ENCODE results near the gene EML6.

EML6 gene

DNA sequence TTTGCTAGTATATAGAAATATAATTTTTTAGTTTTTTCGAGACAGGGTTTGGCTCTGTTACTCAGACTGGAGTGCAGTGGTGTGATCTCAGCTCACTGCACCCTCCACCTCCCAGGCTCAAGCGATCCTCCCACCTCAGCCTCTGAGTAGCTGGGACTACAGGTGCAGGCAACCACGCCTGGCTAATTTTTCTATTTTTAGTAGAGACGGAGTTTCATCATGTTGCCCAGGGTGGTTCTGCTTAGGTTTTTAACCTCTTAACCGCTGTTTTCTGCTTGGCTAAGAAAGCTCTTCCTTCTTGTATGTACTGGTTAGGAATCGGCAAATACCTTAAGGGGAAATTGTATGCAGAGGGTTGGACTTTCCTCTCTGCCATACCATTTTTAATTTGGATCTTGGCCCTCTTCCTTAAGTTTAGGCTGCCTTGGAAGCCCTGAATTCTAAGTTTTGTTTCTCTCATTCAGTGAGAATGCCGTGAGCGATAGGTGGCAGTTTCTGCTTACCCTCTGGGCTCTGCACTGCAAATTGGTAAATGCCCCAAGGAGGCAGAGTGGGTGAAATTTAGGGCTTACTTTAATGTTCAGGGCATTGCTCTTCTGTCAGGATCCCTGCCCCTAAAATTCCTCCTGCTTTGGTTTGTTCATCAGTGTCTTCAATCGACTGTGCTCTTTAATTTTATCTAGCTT, 32.3 kb downstream of the EML6 start:
- no peak for DNase-seq (ENCODE audit: low read depth in 2 of 2)

DNA sequence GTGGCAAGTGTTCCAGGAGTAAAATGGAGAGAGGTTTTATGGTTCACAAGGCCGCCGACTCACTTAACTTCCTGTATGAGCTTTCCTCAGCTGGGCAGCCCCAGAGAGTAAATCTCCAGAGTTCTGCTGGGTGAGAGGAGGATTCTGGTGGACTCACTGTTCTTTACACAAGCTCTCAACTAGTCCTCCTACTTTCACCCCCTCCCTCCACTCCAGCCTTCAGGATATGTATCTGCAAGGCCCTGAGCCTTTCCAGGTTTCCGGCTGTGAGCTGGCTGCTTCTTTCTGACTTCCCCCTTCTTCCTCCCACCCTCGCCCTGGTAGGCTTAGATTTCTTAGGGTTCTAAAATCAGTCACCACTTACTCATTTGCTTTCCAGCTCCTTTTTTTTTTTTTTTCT, 34.0 kb downstream of the EML6 start:
- DNase-seq (ENCODE audit: low read depth in 2 of 2), result no peak

DNA sequence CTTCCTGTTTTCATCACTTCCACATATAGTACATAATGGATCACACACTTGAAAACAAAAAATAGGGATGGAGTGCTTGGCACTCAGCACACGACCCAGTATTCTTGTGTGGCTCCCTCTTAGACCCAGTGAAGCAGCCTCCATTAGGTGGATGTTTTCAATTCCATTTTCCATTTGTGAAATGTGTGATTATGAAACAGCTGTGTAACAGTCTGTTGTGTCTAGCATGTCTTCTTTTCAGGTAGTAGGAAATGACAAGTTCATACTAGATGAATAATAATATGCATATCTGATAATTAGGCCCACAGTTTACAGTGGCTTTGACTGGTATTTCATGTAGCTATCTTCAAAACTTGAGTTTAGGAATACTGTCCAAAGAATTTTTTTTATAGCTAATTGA, 35.5 kb downstream of the EML6 start:
- no peak for DNase-seq (ENCODE audit: low read depth in 2 of 2)

DNA sequence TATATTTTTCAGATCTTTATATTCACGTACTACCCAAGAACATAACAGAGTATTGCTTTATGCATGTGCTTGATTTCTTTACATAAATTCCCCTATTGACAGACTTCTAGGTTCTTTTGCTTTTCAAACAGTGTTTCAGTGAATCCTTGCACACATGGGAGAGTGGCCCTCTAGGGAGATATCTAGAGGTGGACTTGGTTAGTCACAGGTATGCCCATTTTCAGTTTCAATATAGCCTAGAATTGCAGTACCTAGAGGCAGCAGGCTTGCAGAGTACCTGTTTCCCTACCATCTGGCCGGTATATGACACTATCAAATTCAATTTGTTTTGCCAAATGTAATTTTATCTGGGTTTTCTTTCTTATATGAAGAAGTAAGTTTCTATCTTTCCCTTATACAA, 36.8 kb downstream of the EML6 start:
- DNase-seq (ENCODE audit: low read depth in 2 of 2), result no peak

DNA sequence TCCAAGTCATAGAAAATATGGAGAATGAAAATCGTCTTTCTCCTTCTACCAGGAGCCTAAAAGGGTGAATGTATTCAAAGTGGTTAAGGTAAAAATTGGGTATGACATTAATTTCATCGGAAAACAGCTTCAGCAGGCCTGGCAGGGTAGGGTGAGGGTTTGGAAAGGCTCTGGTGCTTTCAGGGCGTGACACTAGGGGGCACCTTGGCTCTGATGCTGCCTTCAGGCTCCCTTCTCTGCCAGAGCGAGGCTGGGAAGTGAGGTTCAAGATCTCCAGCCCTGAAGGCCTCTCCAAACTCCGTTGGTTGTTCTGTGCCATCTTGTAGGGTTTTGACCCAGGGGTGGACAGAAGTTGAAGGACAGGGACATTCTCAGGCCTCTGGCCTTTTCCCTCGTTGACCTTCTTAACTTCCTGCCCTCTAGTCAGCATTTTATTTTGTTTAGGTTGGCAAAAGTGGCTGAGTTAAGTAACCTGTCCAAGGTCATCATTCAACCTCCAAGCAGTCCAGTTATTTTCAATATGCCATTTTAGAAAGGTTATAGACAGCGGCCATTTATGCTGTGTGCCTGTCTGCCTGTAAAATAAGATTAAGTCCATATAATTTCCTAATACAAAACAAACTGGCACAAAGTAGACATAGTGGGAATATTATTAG, 40.3 kb downstream of the EML6 start:
- no peak for DNase-seq (ENCODE audit: low read depth in 2 of 2)

DNA sequence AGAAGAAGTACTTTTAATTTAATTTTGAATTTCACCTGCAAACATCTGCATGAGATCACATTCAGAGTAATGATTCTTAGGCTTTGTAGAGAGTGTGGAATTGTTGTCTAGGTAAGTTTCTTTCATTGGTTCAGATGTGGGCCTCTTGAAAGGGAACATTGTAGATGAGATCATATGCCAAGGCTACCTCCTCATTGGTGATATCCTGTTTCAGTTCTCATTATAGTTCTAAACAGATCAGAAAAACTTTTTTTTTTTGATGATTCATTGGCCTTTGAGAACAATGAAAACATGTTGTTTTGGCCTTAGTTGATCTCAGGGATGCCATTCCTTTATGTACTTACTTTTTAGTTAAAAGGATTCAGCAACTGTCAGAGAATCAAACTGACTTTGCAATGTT, 44.5 kb downstream of the EML6 start:
- no peak for DNase-seq (ENCODE audit: low read depth in 2 of 2)

DNA sequence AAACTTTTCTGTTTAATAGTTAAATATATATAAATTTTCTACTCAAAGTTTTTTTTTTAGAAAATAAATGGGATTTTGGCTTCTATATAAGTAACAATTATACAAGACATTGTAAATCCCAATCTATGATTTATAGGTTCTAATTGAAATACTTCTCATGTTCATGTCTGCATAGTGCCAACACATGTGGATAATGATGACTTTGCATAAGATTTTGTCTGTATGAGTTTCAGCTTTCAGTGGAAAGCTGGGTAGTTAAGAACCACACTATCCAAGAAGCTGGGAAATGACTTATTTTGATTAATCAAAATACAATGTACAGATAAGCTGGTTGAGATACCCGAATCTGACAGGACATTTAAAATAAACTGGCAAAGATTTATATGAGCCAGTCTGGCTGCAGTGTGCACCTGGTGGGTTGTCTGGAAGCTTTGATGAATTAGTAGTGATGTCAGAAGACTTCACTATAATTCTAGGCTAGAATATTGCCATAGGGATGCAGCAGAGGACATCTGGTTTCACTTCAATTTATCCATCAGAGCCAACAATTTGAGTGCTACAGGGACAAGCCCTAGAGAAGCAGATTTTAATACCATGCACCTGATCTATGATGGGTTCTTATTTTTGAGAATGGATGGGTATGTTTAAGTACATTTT, 45.4 kb downstream of the EML6 start:
- DNase-seq (ENCODE audit: low read depth in 2 of 2), result no peak

DNA sequence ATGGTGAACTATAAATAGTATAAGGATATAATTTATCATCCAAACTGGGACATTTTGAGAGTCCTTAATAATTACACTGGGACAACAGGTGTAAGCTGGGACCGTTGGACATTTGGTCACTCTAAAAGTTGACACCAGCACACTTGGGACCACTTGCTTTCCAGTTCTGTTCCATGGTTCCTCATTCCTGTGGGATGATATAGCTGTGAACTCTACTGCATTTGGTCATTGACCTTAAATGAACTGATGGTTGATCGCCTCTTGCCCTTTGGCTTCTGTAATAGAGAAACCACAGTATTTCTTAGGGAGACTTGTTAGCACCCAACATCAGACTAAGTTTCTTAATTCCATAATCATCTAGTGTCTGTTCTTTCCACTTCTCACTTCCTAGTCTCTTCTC, 46.7 kb downstream of the EML6 start:
- DNase-seq (ENCODE audit: low read depth in 2 of 2), result no peak

DNA sequence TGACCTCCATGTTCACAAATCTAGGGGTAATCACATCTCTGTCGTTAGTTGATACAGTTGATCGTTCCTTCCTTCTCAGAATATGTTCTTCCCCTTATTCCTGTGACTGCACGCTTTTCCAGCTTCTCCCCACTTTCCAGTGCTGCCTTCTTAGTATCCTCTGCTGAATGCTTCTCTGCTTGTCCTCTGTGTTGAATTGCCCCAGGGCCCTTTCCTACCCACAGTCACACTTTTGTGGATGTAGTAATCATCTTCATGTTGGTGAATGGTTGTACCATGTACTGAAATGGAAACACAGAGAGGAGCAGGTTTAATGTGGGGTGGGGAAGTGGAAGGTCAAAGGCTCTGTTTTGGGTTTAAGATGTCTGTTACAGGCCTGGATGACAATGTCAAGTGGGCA, 47.2 kb downstream of the EML6 start:
- DNase-seq (ENCODE audit: low read depth in 2 of 2), result no peak

DNA sequence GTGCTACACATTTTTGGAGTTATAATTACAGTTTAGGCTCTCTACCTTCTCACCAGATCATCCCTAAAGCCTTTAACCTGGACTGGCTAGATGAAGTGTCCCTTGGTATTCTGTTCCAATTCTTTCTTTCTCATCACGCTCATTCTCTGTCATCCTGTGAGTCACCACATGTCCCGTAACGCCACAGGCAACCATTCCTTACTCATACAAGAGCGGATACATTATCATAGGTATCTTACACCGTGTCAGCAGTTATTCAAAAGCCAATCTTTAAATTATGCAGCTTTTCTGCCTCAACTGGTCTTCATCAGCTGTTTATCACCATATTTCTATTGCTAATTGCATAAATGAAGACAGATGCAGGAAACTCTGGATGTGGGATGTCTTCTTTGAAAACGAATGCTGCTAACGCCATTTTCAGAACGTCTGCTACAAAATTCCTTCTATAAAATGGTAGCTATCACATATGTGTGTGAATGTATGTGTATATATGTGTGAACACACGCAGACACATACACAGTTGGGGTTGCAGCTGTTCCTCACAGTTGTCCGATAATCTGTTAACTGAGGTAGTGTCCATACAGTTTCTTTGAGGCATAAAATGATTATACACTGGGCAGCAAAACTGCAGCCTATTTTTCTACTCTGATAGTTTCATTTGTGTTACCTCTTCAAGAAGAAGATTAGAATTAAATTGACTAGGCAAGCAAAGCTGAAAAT, 47.9 kb downstream of the EML6 start:
- no peak for DNase-seq (ENCODE audit: low read depth in 2 of 2)

DNA sequence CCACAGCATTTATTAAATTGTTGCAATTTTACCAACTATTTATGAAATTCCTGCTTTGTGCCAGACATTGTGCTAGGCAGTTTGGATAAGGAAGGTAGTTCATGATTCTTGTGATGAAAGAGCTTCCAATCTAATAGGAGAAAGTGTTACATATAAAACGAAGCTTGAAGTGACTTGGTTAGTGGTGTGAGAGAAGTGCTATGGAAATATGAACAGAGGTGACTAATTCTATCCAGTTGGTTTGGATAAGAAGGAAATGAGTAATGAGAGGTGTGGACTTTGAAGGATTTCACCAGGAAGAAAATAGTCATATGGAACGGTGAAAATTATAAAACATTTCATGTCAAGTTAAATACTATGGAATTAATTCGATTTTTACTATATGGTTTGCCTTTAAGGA, 48.6 kb downstream of the EML6 start:
- DNase-seq (ENCODE audit: low read depth in 2 of 2), result no peak

DNA sequence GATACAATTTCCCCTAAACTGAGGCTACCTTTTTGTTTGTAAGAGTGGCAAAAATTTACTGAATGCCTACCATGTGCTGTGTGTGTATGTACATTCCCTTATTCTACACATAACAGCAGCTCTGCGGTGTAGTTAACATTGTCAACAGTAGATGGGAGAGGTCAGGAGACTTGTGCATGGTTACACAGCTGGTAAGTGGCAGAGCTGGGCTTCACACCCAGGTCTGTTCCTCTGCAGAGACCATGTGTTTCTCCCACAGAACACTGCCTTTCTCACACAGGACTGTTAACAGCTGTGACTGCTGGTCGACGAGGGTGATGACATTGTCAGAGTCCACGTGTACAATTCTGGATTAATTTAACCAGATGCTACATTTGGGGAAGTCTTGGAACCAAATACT, 49.1 kb downstream of the EML6 start:
- DNase-seq (ENCODE audit: low read depth in 2 of 2), result no peak

DNA sequence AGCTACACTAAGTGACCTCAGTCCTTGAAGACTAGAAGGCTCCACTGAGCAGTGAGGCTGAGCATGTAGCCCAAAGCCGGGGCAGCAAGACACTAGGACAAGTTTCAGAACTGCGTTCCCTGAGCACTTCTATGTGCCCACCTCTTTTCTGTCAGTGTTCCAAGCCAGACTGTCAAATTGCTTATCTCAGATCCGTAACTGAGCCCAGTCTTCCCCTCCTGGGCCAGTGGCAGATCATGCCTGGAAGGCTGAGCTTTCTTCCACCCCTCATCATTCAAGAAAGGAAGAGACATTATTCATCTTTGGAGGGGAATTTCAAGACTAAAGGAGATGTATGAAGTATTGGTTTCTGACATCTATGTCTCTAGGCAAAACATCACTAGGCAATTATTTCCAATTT, 49.8 kb downstream of the EML6 start:
- DNase-seq (ENCODE audit: low read depth in 2 of 2), result no peak

DNA sequence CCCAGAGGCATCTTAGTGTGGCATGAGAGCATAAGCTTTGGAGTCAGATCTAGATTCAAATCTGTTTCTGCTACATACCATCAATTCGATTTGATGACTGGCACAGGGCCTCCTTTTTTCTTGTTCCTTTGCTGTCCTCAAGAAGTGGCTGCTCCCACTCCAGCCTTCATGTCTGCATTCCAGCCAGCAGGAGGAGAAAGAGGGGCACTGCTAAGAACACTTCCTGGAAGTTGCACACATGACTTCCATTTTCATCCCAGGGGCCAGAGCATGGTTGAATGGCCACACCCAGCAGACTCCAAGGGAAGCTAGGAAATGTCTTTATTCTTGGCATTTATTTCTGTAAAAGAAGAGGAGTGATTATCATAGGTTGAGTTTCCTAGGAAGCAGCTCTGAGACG, 50.4 kb downstream of the EML6 start:
- DNase-seq (ENCODE audit: low read depth in 2 of 2), result no peak

DNA sequence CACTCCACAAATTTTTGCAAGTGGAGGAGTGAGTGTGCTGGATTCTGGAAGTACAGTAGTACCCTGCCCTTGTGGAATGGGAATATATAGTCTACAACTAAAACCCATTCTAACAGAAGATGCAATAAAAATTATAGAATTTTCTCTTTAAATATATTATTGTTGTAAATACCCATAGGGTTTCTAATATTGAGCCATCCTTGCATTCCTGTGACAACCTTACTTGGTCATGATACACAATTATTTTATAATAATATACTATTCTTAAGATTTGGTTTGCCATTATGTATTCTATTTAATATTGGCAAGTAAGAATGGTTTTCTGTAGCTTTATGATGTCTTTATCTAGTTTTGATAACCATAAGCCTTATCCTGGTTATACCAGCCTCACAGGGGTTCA, 52.2 kb downstream of the EML6 start:
- DNase-seq (ENCODE audit: low read depth in 2 of 2), result no peak

DNA sequence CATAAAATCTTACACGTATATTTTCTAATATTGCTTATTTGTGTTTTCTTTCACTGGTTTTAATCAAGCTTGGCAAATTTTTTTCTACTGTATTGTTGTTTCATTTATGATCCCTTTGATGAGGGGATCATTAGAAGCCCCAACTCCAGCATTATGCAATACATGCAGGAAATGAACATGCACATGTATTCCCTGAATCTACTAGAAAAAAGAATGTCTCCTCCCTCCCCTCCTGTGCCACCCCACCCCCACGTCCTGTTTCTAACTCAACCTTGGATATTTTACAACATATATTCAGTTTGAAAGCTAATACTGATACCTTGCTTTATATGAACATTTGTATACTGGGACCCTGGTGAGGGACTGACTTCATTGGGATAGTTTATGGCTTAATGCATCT, 53.0 kb downstream of the EML6 start:
- DNase-seq (ENCODE audit: low read depth in 2 of 2), result no peak

DNA sequence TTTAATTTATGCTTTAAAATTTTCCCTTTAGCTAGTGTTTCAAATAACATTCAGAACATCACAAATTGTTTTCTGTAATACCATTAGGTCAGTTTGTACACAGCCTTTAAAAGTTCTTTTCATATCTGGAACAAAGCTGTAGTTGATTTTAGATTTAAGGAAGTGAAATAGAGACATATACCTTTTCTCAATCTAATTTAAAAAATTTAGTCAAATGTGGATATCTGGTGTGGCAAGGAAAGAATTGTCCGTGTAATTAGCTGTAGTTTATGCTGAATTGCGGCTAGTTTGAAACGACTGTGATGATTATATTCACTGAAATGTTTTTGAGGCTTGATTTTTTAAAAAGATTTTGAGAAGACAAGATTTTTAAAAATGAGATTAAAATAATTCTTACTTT, 59.9 kb downstream of the EML6 start:
- DNase-seq (ENCODE audit: low read depth in 2 of 2), result no peak

DNA sequence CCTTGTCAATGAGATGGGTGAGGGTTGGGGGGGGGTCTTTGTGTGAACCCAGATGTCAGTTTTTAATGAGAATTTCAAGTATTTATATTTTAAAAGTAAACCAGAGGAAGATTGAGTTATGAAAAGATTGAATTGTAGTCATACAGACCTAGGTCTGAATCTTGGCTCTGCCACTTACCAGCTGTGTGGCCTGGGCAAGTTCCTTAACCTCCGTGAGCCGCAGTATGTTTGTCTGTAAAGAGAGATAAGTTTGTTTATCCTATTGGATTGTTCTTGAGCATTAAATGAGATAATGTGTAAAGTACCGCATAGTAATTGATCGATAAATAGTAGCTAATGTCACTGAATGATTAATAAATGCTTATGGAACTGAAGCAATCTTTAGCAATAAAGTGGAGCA, 63.8 kb downstream of the EML6 start:
- DNase-seq (ENCODE audit: low read depth in 2 of 2), result no peak

DNA sequence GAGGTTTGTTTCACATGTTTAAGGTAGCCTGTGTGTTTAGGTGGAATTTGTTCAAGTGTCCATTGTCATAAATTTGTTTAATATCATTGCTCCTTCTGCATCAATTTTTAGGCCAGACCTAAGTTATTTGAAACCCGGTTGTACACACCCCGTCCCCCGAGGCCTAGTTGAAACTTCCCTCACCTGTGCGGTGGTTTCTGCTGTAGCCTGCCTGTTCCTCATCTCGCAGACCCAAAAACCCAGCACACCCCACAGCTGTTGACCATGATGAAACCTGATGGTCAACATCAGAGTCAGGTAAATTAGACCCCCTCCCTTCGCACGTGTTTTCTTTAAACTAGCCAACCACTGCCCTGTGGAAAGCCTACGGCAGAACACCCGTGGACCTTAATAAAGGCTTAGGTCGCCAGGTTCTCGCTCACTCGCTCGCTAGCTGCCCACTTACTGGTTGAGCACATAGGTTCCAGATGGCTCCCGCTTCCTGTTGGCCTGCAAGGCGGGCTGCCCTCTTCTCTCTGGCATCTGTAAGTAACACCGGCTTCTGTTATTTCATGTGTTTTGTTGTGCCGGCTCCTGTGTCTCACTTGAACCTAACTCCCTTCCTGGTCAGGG, 64.4 kb downstream of the EML6 start:
- no peak for DNase-seq (ENCODE audit: low read depth in 2 of 2)

DNA sequence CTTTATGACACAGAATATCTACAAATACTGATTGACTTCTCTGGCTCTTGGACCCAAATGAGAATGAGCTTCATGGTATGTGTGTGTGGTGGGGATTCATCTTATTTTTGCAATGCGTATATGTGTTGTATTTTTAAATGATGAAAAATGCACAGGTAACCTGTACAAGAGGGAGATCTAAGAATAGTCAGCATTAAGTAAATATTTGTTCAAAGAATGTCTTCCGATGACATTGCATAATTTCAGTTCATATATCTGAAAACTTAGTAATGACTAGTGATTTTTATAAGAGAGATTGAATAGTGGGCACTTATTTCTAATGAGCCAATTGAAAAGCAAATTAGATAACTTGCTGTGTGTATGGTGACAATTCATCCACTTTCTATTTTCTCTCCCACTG, 66.4 kb downstream of the EML6 start:
- no peak for DNase-seq (ENCODE audit: low read depth in 2 of 2)

DNA sequence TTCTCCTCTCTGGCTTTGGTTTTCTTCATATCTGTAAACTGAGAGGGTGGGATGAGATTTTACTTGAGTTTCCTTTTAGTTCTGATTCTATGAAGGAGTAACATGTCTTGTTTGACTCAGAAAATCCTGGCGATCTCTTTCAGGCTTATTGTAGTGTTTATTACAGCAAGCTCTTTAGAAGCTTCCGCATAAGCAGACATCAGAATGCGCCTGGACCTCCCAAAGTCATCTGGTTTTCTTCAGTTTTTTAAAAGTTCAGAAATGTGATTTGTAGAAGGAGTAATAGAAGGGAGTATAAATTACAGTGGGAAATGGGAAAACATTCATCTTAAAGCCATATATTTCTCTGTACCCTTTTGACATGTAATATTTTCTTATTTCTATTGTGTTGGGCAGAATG, 68.4 kb downstream of the EML6 start:
- DNase-seq (ENCODE audit: low read depth in 2 of 2), result no peak

DNA sequence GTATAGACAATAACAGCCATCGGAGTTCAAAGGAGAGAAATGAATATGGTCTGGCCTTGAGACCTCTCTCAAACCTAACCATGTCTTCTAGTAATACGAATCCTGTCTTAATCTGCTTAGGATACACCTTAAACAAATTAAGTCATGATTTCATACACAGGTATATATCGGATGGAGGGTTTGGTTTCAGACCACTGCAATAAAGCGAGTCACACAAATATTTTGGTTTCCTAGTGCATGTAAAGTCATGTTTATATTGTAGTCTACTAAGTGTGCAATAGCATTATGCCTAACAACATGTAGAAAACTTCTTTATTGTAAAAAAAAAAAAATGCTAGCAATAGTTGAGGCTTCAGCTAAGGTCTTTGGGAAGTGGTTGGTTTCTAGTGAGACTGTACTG, 73.8 kb downstream of the EML6 start:
- DNase-seq (ENCODE audit: low read depth in 2 of 2), result no peak
